GM21576 (cell line): ENCODE results near the gene SPESP1.

ENCODE experiments used
- ATAC-seq: cut with Tn5 transposase; IDR thresholded peaks from one replicate; pipeline ENCODE4 v1.9.1; 2021; ENCODE audit warnings: mild to moderate bottlenecking, moderate library complexity; ENCODE audit not compliant: unreplicated experiment

The SPESP1 gene

GRCh38 chr15:68990231-68990991 is 60.1 kb downstream of the SPESP1 start:
- ATAC-seq = no peak

GRCh38 chr15:68990992-68991500 is 60.7 kb downstream of the SPESP1 start:
- no peak for ATAC-seq

- ATAC-seq = no peak
These were observed 61.4 kb downstream of the SPESP1 start for GRCh38 chr15:68991723-68992122.

GRCh38 chr15:68992696-68993095 is 62.4 kb downstream of the SPESP1 start:
- no peak for ATAC-seq

- ATAC-seq = no peak
These were observed 63.0 kb downstream of the SPESP1 start for GRCh38 chr15:68993276-68993675.

GRCh38 chr15:68994149-68994548 is 63.8 kb downstream of the SPESP1 start:
- ATAC-seq = no peak

GRCh38 chr15:68994981-68995761 is 64.8 kb downstream of the SPESP1 start:
- no peak for ATAC-seq
